Neural progenitor cell (in vitro differentiated cells): ENCODE data around the gene TPST2.

ENCODE experiments used
- CTCF ChIP-seq: fragments of 200-600 bp; sonication (generic); IDR thresholded peaks from 2 replicates; pipeline ENCODE4 v1.5.1; 2017; ENCODE audit warnings: antibody characterized with exemption, mild to moderate bottlenecking
- EZH2 ChIP-seq: fragments of 200-600 bp; sonication (generic); IDR thresholded peaks from 2 replicates; pipeline ENCODE4 v1.6.1; 2017; ENCODE audit warnings: antibody characterized with exemption, mild to moderate bottlenecking, moderate library complexity

- no peak for TF ChIP-seq CTCF
- no peak for TF ChIP-seq EZH2
Measured at GRCh38 chr22:26597026-26597425, 7.1 kb upstream of the TPST2 start.
